ENCODE results near the gene GPR146.

The GPR146 gene

GRCh38 chr7:1011297-1012003 is 32.9 kb upstream of the GPR146 start:
- DNase-seq, result no peak

DNA sequence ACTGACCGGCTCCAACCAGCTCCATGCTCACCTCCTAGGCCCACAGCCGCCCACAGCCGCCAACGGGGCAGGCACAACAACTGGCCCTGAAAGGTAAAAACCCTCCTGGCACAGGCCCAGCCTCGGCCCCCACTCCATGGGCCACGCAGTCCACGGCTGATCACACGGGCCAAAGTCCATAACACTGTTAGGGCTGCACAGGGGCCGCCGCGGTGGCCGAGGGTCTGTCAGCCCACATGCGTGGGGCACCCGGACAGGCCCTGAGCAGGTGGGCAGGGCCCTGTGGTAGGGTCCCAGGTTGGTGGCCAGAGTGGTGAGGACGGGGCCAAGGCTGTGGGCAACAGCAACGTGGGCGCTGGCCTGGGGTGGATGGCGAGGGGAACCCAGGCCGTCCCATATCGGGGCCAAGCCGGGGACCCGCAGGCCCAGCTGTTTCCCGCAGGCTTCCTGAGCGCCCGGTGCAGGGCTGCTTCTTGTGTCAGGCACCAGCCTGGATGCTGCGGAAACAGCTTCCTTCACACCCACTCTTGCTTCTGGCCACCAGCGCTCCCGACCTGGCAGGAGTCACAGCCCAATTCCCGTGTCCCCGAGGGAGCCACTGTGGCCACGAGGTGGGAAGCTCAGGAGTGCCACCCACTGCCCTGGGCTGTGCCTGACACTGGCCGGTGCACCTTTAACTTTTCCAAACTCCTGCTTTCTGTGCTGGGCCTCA is 32.2 kb upstream of the GPR146 start:
- DNase-seq, result no peak

GRCh38 chr7:1012716-1013095 is 31.6 kb upstream of the GPR146 start:
- DNase-seq, result no peak

- DNase-seq, result no peak
These were observed 30.8 kb upstream of the GPR146 start for GRCh38 chr7:1013581-1013980.

DNA sequence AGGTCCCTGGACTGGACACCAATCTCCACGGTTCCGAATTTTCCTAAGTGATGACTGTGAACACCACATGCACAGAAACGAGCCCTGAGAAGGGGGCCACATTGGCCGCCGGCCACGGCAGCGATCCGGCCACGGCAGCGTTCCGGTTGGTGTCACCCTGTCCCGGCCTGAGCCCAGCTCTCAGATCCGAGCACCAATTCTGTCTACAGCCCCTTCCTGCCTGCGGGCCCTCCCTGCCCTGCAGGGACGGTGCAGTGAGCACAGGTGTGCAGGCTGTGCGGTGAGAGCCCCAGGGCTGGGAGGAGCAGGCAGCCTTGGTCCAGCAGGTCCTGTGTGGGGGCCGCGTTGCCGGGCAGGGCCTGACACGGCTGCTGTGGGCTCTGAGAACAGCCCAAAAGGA is 29.7 kb upstream of the GPR146 start:
- no peak for DNase-seq

GRCh38 chr7:1015196-1016121 is 28.9 kb upstream of the GPR146 start:
- DNase-seq, result no peak

DNA sequence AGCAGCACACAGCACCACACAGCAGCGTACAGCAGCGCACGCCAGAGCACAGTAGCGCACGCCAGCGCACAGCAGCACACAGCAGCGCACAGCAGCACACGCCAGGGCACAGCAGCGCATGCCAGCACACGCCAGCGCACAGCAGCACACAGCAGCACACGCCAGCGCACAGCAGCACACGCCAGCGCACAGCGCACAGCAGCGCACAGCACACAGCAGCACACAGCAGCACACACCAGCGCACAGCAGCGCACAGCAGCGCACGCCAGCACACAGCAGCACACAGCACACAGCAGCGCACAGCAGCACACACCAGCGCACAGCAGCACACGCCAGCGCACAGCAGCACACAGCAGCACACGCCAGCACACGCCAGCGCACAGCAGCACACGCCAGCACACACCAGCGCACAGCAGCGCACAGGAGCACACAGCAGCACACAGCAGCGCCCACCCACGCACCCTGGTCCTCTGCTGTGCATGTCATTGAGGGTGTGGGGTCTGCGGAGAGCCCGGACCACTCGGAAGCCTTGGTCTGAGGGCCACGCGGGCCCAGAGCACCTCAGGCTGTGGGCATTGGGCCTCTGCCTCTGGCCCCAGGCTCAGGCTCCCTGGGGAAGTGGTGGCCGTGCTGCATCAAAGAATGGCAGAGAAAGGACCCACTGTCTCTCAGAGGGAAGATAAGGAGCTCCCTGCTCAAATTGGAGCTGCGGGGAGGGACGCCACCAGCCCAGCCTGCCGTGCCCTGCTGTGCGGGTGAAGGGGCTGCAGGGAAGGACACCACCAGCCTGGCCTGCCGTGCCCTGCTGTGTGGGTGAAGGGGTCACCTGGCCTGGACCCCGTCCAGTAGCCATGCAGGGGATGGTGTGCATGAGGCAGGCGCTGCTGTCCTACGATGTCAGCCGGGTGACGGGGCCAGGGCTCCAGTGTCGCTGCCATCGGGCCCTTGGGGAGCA is 27.5 kb upstream of the GPR146 start:
- no peak for DNase-seq

DNA sequence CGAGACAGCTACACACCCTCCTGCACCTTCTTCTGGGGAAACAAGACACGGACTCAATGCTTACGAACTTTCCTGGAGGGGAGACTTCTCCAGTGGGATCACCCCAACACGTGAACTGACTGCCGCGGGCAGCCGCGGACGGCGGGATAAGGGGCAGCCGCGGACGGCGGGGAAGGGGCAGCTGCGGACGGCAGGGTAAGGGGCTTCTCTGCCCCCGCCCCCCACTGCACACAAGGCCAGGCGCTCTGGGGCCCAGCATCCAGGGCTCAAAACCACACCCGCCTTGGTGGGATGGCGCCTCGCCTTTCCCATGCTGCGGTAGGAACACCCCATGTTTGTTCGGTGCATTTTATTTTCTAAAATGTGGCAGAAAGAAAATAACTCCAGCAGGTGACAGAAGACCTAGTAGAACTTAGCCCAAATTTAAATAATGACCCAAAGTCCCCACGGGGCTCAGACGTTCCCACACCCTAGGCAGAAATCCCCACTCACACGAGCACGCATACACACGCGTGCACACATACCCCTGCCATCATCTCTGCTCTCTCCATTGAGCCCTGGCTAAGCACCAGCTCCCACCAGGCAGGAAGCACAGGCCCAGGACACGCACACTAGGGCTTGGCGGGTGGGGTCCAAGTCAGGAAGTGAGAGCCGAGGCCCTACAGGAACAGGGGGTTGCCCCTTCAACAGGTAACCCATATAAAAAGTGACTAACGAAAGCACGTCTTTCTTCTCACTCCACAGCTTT is 26.6 kb upstream of the GPR146 start:
- DNase-seq, result no peak

DNA sequence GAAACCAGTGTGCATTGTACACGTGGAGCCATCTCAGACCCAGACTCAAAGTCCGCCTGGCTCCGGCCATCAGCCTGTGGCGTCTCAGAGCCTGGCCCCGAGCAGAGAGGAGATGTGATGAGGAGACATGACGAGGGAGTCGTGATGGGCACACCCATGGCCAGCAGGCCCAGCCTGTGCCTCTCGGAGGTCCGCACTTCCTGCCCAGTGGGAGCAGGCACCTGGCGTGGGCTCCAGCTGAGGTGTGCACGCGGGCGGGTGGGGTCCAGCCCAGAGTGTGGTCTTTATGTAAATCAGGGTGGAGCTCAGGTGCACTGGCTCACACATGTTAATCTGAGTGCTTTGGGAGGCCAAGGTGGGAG is 26.0 kb upstream of the GPR146 start:
- no peak for DNase-seq

- DNase-seq, result no peak
These were observed 25.0 kb upstream of the GPR146 start for GRCh38 chr7:1019255-1019785.

DNA sequence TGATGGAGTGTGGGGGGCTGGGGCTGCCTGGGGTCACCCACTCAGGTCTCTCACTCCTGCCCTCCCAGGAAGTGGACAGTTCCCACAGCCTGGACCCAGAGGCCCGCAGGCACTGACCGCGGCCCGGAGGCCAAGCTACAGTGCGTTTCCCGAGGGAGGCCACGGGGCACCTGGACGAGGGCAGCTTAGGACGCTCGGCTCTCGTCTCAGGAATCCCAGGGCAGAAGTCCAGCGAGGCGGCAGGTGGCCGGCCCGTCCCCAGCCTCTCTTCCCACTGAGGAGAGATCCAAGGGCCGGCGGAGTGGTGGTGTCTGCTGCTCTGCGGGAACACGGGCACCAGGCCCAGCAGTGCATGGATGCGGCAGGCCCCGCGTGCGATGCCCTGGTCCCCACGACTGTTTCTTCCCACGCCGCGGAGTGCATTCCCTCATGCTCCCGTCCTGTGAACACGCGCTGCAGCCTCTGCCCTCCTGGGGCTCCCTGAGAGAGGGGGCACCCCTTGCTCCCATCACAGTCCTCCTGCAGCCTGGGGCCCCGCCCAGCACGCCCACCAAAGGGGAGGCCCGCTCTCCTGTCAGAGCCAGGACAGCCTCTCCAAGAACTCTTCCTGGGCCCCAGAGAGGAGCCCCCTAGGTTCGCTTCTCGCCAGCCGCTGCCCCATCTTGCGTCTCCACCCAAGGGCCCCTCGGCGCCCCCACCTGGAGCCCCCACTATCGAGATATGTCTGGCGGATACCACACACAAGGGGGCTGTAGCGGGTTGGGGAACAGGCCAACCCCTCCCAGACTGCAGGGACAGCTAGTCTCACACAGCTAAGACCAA is 24.3 kb upstream of the GPR146 start:
- no peak for DNase-seq

GRCh38 chr7:1020849-1021251 is 23.5 kb upstream of the GPR146 start:
- DNase-seq, result no peak

GRCh38 chr7:1021366-1021765 is 23.0 kb upstream of the GPR146 start:
- no peak for DNase-seq

GRCh38 chr7:1021931-1022330 is 22.4 kb upstream of the GPR146 start:
- no peak for DNase-seq

DNA sequence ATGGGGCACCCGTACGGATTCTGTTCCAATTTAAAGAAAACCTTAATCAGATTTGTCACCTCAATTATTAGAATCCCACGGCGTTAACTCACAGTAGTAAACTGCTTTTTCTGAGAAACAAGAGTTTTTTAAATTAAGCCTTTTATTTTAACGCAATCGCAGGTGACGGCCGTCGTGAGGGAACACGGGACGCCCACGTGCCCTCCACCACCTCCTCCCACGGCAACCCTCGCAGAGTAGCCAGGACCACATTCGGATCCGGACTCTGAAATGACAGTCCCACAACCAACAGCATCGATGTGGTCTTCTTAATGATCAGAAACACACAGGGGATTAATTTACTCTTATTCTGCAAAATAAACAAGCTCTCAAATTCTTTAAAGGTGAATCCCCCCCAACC is 22.0 kb upstream of the GPR146 start:
- DNase-seq, result no peak

- no peak for DNase-seq
These were observed 21.4 kb upstream of the GPR146 start for GRCh38 chr7:1022801-1023465.

- no peak for DNase-seq
These were observed 20.0 kb upstream of the GPR146 start for GRCh38 chr7:1024331-1024841.

DNA sequence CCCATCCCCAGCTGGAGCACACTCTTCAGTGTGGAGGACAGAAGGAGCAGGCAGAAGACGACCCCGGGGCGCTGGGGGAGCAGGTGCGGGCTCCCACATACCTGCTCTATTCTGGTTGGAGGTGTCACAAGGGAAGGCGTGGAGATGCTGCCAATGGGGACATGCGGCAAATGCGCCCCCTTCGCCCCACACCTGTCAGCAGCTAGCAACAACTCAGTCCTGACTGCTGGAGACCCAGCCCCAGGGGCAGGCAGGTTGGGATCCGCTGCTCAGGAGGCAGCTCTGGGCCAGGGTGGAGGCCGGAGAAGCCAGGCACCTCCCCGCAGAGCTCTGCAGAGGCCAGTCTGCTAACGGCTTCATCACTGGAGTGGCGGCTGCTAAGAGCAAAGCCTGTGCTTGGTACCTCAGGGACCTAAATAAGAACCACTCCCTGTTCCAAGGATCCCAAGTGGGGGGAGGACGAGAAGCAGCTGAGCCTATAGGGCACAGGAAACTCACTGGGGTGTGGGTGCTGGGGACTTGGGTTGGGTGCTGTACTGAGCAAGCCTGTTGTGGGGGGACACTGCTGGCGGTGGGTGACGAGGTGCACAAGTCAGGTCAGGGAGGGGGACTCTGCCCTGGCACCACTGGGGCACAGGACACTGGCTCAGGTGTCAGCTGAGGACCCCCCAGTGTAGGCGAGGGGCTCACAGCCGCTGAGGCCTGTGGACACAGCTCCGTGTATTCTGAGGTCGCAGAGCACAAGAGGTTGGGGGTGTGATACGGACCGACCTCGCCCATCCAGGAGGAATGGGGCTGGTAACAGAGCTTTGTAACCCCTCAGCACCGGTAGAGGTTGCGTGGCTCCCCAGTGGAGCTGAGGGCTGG is 19.2 kb upstream of the GPR146 start:
- DNase-seq, result no peak

All from EL (cell line).